Testis (tissue), 3 donors: ENCODE results near the gene SMIM24. TPM values are rescaled to one million over a fixed set of nuclear protein-coding genes. Genes with fewer than 3 reads are reported as not detected.
A peak's percentile ranks its signal among the peaks of the same experiment; 100 is the strongest.

ENCODE experiments used
- DNase-seq: peaks from one replicate; pipeline ENCODE4 v3.0.0-alpha.2; 2019
- H3K27ac ChIP-seq, 2 donors: fragments of 200-600 bp; sonication (generic); one replicate each; pipeline ENCODE4 v1.5.1; 2019
- H3K27me3 ChIP-seq: fragments of 200-600 bp; sonication (generic); one replicate; pipeline ENCODE4 v1.5.1; 2019
- H3K36me3 ChIP-seq: fragments of 200-600 bp; sonication (generic); one replicate; pipeline ENCODE4 v1.5.1; 2017; ENCODE audit warnings: low read depth; ENCODE audit errors: missing control alignments
- H3K4me1 ChIP-seq: fragments of 200-600 bp; sonication (generic); one replicate; pipeline ENCODE4 v1.5.1; 2019
- H3K4me3 ChIP-seq, 2 donors: fragments of 200-600 bp; sonication (generic); one replicate each; pipeline ENCODE4 v1.5.1; 2017 to 2019
- H3K9me3 ChIP-seq: fragments of 200-600 bp; sonication (generic); one replicate; pipeline ENCODE4 v1.5.1; 2017
- CTCF ChIP-seq, 3 experiments: fragments of 450-650 bp in 2 of 3; fragments of 200-600 bp in 1 of 3; sonication (generic) in 1 of 3; IDR thresholded peaks; one replicate each; pipeline ENCODE4 v1.5.1; 2016 to 2019; ENCODE audit warnings: antibody characterized with exemption in 3 of 3, mild to moderate bottlenecking in 2 of 3, moderate library complexity in 1 of 3
- POLR2A ChIP-seq: fragments of 450-650 bp; IDR thresholded peaks from one replicate; pipeline ENCODE4 v1.6.1; 2017; ENCODE audit warnings: antibody characterized with exemption, mild to moderate bottlenecking, moderate library complexity
- WGBS, 2 donors: methylation state at CpG; one replicate each; pipeline ENCODE4 v1.1.5; 2018; 5-methylcytosine and 5-hydroxymethylcytosine counted together
- intact Hi-C: fragments of 100-400 bp; cut with DNase I; formaldehyde crosslinking; loops from one replicate; pipeline ENCODE4 v1.15.1; 2023; ENCODE audit warnings: low total_unique reads
- polyA plus RNA-seq: library from polyadenylated mRNA; stranded (reverse); fragments of 350-450 nt; fragmentation: Illumina TruSeq; extraction: RNeasy Lipid Tissue Mini Kit (QIAGEN cat#74804); gene quantifications from one replicate; pipeline ENCODE4 v1.2.3, GENCODE V29; 2014; ENCODE audit warnings: low read depth, low replicate concordance; ENCODE audit not compliant: insufficient read depth
- total RNA-seq, 2 donors: library from RNA; depleted of rRNA; stranded (reverse); fragments of >200 nt; gene quantifications; one replicate each; pipeline ENCODE4 v1.2.3, GENCODE V29; 2016

The SMIM24 gene
- total and polyA plus RNA-seq, 3 donors from 2014 or later, result 1.3 to 10.1 (median 3.1) TPM

- H3K36me3 ChIP-seq, result no peaks in the 10 kb centered on the region
- TF ChIP-seq CTCF (IDR thresholded peaks at IDR 0.05), result no peak
- TF ChIP-seq POLR2A, result no peak
- H3K9me3 ChIP-seq, result no peaks in the 10 kb centered on the region
- no peaks in the 10 kb centered on the region for H3K27me3 ChIP-seq
- H3K27ac ChIP-seq, result peak overlapping the region in 1 of 2 donors; percentile 24
- DNase-seq, result no peak
- intact Hi-C loops, result no loop called here
- H3K4me3 ChIP-seq, result no peak overlapping the region
- H3K4me1 ChIP-seq, result peaks cover 41% of the 10 kb centered on the region
- 72 to 83% methylated on average over 8 to 12 of the region's 12 CpGs for WGBS, 2 donors
These were observed 34.6 kb upstream of the SMIM24 start for GRCh38 chr19:3514930-3515329.

GRCh38 chr19:3513229-3514140 is 33.2 kb upstream of the SMIM24 start:
- no peak for TF ChIP-seq CTCF (IDR thresholded peaks at IDR 0.05)
- no peak for TF ChIP-seq POLR2A
- intact Hi-C loops, result no loop called here
- Histone ChIP-seq H3K36me3 (no peaks in the 10 kb centered on the region), H3K27me3 (no peaks in the 10 kb centered on the region), H3K27ac (no peak overlapping the region), H3K4me1 (peaks cover 42% of the 10 kb centered on the region), H3K9me3 (no peaks in the 10 kb centered on the region), H3K4me3 (no peak overlapping the region)
- WGBS, 2 donors, result 64 to 72% methylated on average over 7 to 23 of the region's 23 CpGs
- peak; percentile 55 for DNase-seq

GRCh38 chr19:3512562-3513228 is 32.4 kb upstream of the SMIM24 start:
- Histone ChIP-seq H3K9me3 (no peaks in the 10 kb centered on the region), H3K27me3 (no peaks in the 10 kb centered on the region), H3K4me1 (peaks cover 47% of the 10 kb centered on the region), H3K36me3 (no peaks in the 10 kb centered on the region), H3K27ac (no peak overlapping the region), H3K4me3 (no peak overlapping the region)
- TF ChIP-seq POLR2A (no peak), CTCF (IDR thresholded peaks at IDR 0.05) (no peak)
- 67 to 97% methylated on average over 4 to 17 of the region's 17 CpGs for WGBS, 2 donors
- no peak for DNase-seq
- intact Hi-C loops, result no loop called here

GRCh38 chr19:3511506-3512251 is 31.4 kb upstream of the SMIM24 start:
- 60 to 83% methylated on average over 20 to 26 of the region's 26 CpGs for WGBS, 2 donors
- no peak for TF ChIP-seq POLR2A
- TF ChIP-seq CTCF (IDR thresholded peaks at IDR 0.05), result no peak
- no peak overlapping the region for H3K27ac ChIP-seq
- intact Hi-C loops, result no loop called here
- H3K36me3 ChIP-seq, result no peaks in the 10 kb centered on the region
- H3K4me1 ChIP-seq, result peaks cover 51% of the 10 kb centered on the region
- no peak for DNase-seq
- H3K4me3 ChIP-seq, result no peak overlapping the region
- no peaks in the 10 kb centered on the region for H3K27me3 ChIP-seq
- no peaks in the 10 kb centered on the region for H3K9me3 ChIP-seq
